OCI-LY1 (cell line): ENCODE results near the gene KRTAP16-1.

ENCODE experiments used
- EZH2 ChIP-seq: fragments of 200-600 bp; sonication (generic), shearing (Covaris generic); IDR thresholded peaks from 2 replicates; pipeline ENCODE4 v1.8.0; 2017; ENCODE audit warnings: borderline replicate concordance, mixed run types, mild to moderate bottlenecking, antibody characterized with exemption, low read length, moderate library complexity, mixed read lengths
- TF ChIP-seq, protein P1 (sequence below): fragments of 200-600 bp; sonication (generic), shearing (Covaris generic); IDR thresholded peaks from 2 replicates; pipeline ENCODE4 v1.5.1; 2017; ENCODE audit warnings: mild to moderate bottlenecking, antibody characterized with exemption, low read length, moderate library complexity, mixed read lengths

- TF ChIP-seq, protein P1, sequence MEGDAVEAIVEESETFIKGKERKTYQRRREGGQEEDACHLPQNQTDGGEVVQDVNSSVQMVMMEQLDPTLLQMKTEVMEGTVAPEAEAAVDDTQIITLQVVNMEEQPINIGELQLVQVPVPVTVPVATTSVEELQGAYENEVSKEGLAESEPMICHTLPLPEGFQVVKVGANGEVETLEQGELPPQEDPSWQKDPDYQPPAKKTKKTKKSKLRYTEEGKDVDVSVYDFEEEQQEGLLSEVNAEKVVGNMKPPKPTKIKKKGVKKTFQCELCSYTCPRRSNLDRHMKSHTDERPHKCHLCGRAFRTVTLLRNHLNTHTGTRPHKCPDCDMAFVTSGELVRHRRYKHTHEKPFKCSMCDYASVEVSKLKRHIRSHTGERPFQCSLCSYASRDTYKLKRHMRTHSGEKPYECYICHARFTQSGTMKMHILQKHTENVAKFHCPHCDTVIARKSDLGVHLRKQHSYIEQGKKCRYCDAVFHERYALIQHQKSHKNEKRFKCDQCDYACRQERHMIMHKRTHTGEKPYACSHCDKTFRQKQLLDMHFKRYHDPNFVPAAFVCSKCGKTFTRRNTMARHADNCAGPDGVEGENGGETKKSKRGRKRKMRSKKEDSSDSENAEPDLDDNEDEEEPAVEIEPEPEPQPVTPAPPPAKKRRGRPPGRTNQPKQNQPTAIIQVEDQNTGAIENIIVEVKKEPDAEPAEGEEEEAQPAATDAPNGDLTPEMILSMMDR = no peak
- TF ChIP-seq EZH2 = no peak
Observed at GRCh38 chr17:41351177-41351576, 42.1 kb upstream of the KRTAP16-1 start.
